Activated T-helper 2 cell treated with anti-CD3 and anti-CD28 coated beads, Interferon-gamma antibody, Interleukin-2, Interleukin-4, amounts not matched to agents 10 μg/mL and 5 μg/mL and 100 μg/mL, durations not matched to agents 14 hours and 24 hours and 36 hours (primary cell): ENCODE measurements around the gene PTPRJ. TPM values are rescaled to one million over a fixed set of nuclear protein-coding genes. Genes with fewer than 3 reads are reported as not detected.

Experiments used
- DNase-seq: peaks from one replicate; pipeline ENCODE4 v3.0.0; 2021; ENCODE audit warnings: low spot score
- H3K27ac Mint-ChIP-seq: one replicate; pipeline ENCODE4 v1.8.0; 2021; ENCODE audit warnings: mixed read lengths
- H3K27me3 Mint-ChIP-seq: one replicate; pipeline ENCODE4 v1.8.0; 2021; ENCODE audit warnings: low read depth, mixed read lengths
- H3K36me3 Mint-ChIP-seq: one replicate; pipeline ENCODE4 v1.8.0; 2021; ENCODE audit warnings: low read depth, mixed read lengths
- H3K4me1 Mint-ChIP-seq: one replicate; pipeline ENCODE4 v1.8.0; 2021; ENCODE audit warnings: low read depth, mixed read lengths
- H3K4me3 Mint-ChIP-seq: one replicate; pipeline ENCODE4 v1.8.0; 2021; ENCODE audit warnings: low read depth, mild to moderate bottlenecking, moderate library complexity, mixed read lengths
- H3K9me3 Mint-ChIP-seq: one replicate; pipeline ENCODE4 v1.8.0; 2021; ENCODE audit warnings: mixed read lengths
- intact Hi-C: fragments of 100-400 bp; cut with micrococcal nuclease; formaldehyde crosslinking; loops from one replicate; pipeline ENCODE4 v1.15.1; 2023
- total RNA-seq: library from RNA; stranded (reverse); gene quantifications from 2 replicates; pipeline ENCODE4 v1.2.3, GENCODE V29; 2022

Gene PTPRJ
- total RNA-seq, 1 donor from 2014 or later = 50.9 TPM

DNA sequence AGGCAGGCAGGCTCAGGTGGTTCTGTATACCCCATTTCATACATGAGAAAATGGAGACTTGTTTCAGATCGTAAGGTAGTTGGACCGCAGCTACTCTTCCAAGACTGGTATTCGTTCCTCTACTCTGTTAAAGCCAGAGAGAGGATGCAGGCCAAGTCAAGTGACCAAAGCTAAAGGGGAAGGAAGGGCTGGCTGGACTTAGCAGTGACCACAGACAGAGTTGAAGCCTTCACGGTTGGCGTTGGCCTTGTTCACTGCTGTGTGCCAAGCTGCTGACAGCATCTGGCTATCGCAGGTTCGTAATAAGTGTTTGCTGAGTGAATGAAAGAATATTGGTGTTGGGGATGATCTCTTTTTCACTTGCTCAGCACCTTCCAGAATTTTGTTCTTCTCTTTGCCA lies 64.2 kb downstream of the PTPRJ start:
- Mint-ChIP-seq H3K36me3 (peaks cover 38% of the 10 kb centered on the region), H3K27ac (peak overlapping the region; percentile 42), H3K9me3 (no peaks in the 10 kb centered on the region), H3K27me3 (no peaks in the 10 kb centered on the region), H3K4me1 (peaks cover 56% of the 10 kb centered on the region), H3K4me3 (no peak overlapping the region)
- DNase-seq = no peak
- intact Hi-C loops = no loop called here

DNA sequence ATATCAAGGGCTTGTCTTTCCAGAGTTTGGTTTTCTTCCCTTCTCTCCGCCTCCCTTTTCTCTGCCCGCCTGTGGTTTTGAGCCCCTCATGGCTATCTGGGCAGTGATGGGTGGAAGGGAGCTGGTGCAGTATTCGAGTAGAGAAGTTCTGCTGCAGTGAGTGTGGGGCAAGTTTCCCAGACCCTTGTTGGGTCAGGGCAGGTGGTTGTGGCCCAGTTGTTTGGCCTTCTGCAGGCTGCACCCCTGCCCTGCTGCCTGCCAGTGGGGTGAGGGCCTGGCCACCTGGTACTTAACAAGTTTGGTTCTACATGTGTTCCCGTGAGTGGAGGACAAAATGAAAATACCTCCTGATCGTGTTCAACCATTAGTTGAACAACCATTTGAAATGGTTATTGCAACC lies 65.2 kb downstream of the PTPRJ start:
- DNase-seq = no peak
- intact Hi-C loops = no loop called here
- Mint-ChIP-seq H3K27me3 (no peaks in the 10 kb centered on the region), H3K9me3 (no peaks in the 10 kb centered on the region), H3K4me3 (no peak overlapping the region), H3K36me3 (peaks cover 35% of the 10 kb centered on the region), H3K27ac (peak overlapping the region; percentile 50), H3K4me1 (peaks cover 63% of the 10 kb centered on the region)

DNA sequence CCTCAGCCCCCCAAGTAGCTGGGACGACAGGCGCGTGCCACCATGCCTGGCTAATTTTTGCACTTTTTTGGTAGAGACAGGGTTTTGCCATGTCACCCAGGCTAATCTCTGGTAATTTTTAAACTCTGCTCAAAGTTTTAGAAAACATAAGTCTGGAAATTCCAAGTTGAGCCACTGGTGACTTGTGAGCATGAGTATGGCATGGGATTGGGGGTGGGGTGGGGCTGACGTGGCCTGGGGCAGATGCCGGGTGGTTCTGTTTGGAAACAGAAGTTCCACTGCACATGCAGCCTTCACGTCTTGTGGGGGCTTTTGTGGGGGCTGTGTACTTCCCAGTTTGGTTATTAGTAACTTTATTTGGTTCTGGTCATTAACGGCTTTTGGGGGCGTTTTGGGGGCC lies 67.3 kb downstream of the PTPRJ start:
- Mint-ChIP-seq H3K27me3 (no peaks in the 10 kb centered on the region), H3K9me3 (no peaks in the 10 kb centered on the region), H3K27ac (no peak overlapping the region), H3K4me3 (no peak overlapping the region), H3K4me1 (peaks cover 69% of the 10 kb centered on the region), H3K36me3 (peaks cover 34% of the 10 kb centered on the region)
- intact Hi-C loops = no loop called here
- no peak for DNase-seq

DNA sequence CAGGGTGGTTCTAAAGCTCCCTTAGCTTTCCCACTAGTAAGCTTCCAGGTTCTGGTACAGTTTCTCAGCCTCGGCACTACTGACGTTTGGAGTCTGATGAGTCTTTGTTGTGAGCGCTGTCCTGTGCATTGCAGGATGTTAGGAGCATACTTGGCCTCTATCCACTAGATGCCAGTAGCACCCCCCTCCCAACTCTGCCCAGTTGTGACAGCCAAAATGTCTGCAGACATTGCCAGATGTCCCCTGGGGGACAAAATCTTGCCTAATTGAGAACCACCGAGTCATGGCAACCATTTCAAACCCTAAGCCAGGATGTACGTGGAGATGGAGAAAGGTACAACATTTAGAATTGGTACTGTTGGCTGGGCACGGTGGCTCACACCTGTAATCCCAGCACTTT lies 68.7 kb downstream of the PTPRJ start:
- H3K36me3 Mint-ChIP-seq = peaks cover 37% of the 10 kb centered on the region
- peaks cover 60% of the 10 kb centered on the region for H3K4me1 Mint-ChIP-seq
- no peak for DNase-seq
- no peaks in the 10 kb centered on the region for H3K27me3 Mint-ChIP-seq
- no peaks in the 10 kb centered on the region for H3K9me3 Mint-ChIP-seq
- H3K27ac Mint-ChIP-seq = no peak overlapping the region
- intact Hi-C loops = no loop called here
- no peak overlapping the region for H3K4me3 Mint-ChIP-seq

DNA sequence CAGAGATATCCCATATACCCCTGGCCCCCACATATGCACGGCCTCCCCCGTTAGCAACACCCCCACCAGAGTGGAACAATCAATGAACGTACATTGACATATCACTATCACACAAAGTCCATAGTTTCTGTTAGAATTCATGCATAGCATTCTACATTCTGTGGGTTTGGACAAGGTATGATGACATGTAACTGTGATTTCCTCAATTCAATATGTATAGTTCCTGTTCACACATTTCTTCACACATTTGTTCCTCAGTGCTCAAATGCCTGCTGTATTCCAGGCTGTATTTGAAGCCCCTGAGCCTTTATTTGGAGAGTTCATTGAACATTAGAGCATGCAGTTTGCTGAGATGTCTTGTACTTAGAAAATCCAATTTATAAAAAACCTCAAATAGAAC lies 69.9 kb downstream of the PTPRJ start:
- Mint-ChIP-seq H3K27me3 (no peaks in the 10 kb centered on the region), H3K27ac (peak overlapping the region; percentile 46), H3K36me3 (peaks cover 29% of the 10 kb centered on the region), H3K4me3 (no peak overlapping the region), H3K9me3 (no peaks in the 10 kb centered on the region), H3K4me1 (peaks cover 57% of the 10 kb centered on the region)
- intact Hi-C loops = no loop called here
- DNase-seq = no peak

DNA sequence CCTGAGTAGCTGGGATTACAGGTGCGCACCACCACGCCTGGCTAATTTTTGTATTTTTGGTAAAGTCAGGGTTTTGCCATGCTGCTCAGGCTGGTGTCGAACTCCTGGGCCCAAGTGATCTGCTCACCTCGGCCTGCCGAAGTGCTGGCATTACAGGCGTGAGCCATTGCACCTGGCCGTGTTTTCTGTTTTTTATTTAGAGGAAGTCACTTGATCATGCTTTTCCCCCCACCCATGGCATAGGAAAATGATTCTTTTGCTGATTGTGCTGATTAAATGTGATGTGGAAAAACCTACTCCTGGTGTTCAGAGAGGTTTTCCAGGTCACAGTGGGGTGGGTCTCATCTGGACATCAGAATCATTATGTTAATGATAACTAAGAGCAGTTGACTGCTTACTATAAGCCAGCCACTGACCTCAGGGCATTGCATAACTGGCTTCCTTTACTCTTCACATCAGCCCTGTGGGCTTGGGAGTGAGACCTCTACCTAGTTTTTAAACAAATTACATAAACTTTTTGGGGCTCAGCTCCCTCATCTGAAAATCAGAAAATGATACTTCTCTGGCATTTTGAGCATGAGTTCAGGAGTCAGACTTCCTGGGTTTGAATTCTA lies 71.0 kb downstream of the PTPRJ start:
- H3K36me3 Mint-ChIP-seq = peaks cover 24% of the 10 kb centered on the region
- intact Hi-C loops = no loop called here
- no peaks in the 10 kb centered on the region for H3K27me3 Mint-ChIP-seq
- no peaks in the 10 kb centered on the region for H3K9me3 Mint-ChIP-seq
- DNase-seq = no peak
- peaks cover 58% of the 10 kb centered on the region for H3K4me1 Mint-ChIP-seq
- H3K27ac Mint-ChIP-seq = peak overlapping the region; percentile 51
- H3K4me3 Mint-ChIP-seq = no peak overlapping the region

DNA sequence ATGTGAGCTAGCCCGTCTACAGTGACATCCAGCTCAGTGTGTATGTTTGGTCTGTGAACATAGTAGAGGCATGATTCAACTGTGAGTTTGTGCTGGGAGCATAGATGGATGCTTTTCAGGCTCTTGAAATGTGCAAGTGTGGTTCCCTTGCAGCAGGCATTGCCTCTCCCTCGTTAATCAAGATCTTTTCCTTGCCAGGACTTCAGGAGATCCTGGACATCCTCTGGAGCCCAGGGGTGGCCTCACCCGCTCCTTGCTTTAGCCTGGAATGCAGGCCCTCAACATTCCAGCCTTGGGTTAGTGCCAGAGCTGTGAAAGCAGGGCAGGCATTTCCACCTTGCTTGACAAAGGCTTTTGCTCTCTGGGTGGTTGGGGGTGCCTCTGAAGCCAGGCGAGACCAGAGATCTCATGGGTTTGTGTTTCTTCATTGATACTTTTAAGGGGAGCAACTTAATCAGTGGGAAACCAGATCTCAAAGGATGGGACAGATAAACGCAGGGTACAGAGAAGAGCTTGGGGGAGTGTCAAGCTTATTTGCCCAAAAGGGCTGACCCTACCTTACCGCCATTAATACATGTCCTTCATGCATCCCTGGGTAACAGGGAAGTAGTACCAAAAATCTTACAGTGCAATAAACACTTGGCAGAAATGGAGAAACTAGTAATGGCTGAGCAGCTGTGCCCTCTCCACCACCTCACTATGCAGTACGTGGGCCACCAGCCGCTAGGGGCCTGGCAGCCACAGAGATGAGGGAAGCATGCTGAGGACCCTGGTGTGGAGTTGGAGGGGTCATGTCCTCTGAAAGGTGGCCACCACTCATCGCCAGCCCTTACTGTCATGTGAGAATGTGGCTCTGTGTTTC lies 72.1 kb downstream of the PTPRJ start:
- intact Hi-C loops = no loop called here
- no peaks in the 10 kb centered on the region for H3K27me3 Mint-ChIP-seq
- DNase-seq = no peak
- no peak overlapping the region for H3K4me3 Mint-ChIP-seq
- H3K4me1 Mint-ChIP-seq = peaks cover 66% of the 10 kb centered on the region
- H3K9me3 Mint-ChIP-seq = no peaks in the 10 kb centered on the region
- peak overlapping the region; percentile 0 for H3K27ac Mint-ChIP-seq
- H3K36me3 Mint-ChIP-seq = peaks cover 25% of the 10 kb centered on the region

DNA sequence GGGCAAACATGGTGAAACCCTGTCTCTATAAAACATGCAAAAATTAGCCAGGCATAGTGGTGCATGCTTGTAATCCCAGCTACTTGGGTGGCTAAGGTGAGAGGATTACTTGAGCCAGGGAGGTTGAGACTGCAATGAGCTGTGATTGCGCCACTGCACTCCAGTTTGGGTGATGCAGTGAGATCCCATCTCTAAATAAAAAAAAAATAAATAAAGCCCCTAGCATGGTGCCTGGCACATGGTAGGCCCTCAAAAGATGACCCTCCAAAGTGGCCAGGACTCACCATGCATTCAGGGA lies 74.6 kb downstream of the PTPRJ start:
- Mint-ChIP-seq H3K9me3 (no peaks in the 10 kb centered on the region), H3K36me3 (peaks cover 21% of the 10 kb centered on the region), H3K27me3 (no peaks in the 10 kb centered on the region), H3K4me3 (no peak overlapping the region), H3K4me1 (peaks cover 78% of the 10 kb centered on the region), H3K27ac (peak overlapping the region; percentile 91)
- DNase-seq = no peak
- intact Hi-C loops = loop anchor here (1.0 to 5.0 kb wide), 10 partner anchors 18 to 193 kb away; no protein-coding TSS in a partner anchor

DNA sequence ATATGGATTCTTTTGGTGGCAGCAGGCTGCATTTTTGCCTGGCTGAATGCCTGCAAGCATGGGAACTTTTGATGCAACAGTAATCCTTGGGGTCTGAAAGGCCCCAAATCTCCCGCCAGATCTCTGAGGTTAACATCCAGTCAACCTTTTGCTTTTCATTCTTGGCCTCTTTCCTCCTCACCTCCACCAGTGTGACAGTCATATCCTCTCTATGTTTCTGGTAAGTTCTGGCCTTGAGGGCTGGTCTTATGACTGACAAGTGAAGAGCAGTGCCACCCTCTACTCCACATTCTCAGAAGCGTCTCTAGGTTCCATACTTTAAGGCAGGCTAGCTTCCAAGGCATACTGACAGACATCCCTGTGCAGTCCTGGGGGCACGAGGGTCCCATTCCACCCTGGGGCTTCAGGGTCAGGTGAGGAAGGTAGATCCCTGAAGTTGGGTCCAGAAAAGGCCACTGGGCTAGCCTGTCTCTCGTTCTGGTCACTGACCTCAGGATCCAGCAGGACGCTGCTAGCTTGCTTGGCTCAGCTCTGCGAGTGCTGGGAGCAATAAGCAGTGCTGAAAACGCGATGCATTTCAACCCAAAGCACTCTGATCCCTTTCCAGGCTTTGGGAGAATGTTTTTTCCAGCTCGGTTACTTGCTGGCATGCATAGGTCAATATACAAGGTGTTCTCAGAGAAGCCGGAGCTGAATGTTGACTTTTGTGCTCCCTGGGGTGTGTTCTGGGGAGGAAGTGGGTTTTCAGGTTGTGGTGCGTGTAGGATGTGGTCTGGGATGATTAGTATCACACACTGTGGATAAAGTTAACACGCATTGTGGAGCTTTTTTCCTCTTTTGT lies 75.2 kb downstream of the PTPRJ start:
- intact Hi-C loops = loop anchor here (1.0 to 5.0 kb wide), 10 partner anchors 18 to 193 kb away; no protein-coding TSS in a partner anchor
- peak; percentile 83 for DNase-seq
- no peaks in the 10 kb centered on the region for H3K27me3 Mint-ChIP-seq
- peak overlapping the region; percentile 91 for H3K27ac Mint-ChIP-seq
- peaks cover 80% of the 10 kb centered on the region for H3K4me1 Mint-ChIP-seq
- peaks cover 25% of the 10 kb centered on the region for H3K36me3 Mint-ChIP-seq
- H3K4me3 Mint-ChIP-seq = peak overlapping the region; percentile 23
- H3K9me3 Mint-ChIP-seq = no peaks in the 10 kb centered on the region

DNA sequence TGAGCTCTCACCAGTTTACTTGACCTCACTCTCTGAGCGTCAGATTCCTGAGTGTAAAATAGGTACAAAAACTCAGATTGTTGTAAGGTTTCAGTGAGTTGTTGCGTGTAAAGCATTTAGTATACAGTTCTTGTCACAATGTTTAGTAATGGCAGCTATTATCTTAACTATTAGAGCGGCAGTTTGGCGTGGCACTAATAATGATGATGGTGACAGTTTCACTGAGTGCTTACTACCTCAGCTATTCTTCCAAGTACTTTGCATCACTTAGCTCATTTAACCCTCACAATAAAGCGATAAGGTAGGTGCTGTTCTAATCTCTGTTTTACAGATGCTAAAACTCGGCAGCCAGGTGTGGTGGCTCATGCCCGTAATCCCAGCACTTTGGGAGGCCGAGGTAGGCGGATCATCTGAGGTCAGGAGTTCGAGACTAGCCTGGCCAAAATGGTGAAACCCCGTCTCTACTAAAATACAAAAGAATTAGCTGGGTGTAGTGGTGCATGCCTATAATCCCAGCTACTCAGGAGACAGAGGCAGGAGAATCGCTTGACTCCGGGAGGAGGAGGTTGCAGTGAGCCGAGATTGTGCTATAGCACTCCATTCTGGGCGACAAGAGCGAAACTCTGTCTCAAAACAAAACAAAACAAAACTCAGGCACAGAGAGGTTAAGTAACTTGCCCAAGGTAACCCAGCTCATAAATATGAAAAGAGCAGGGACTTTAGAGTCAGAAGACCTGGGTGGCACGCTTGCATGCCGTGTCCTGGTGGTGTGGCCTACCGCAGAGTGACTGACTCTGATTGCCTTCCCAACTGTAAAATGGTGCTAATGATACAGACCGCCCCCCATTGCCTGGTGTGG lies 76.2 kb downstream of the PTPRJ start:
- H3K36me3 Mint-ChIP-seq = peaks cover 33% of the 10 kb centered on the region
- peak overlapping the region; percentile 91 for H3K27ac Mint-ChIP-seq
- no peaks in the 10 kb centered on the region for H3K27me3 Mint-ChIP-seq
- peak overlapping the region; percentile 23 for H3K4me3 Mint-ChIP-seq
- peaks cover 83% of the 10 kb centered on the region for H3K4me1 Mint-ChIP-seq
- no peak for DNase-seq
- H3K9me3 Mint-ChIP-seq = no peaks in the 10 kb centered on the region
- intact Hi-C loops = loop anchor here (5.0 kb wide), 2 partner anchors 124 to 194 kb away; no protein-coding TSS in a partner anchor

DNA sequence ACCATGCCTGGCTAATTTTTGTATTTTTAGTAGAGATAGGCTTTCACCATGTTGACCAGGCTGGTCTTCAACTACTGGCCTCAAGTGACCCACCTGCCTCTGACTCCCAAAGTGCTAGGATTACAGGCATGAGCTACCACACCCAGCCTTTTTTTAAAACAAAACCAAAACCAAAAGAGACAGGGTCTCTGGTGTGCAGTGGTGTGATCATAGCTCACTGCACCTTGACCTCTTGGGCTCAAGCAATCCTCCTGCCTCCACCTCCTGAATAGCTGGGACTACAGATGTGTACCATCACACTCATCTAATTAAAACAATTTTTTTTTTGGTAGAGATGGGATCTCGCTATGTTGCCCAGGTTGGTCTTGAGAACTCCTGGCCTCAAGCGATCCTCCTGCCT lies 77.7 kb downstream of the PTPRJ start:
- intact Hi-C loops = loop anchor here (5.0 kb wide), 2 partner anchors 126 to 196 kb away; no protein-coding TSS in a partner anchor
- H3K4me3 Mint-ChIP-seq = peak overlapping the region; percentile 30
- H3K9me3 Mint-ChIP-seq = no peaks in the 10 kb centered on the region

DNA sequence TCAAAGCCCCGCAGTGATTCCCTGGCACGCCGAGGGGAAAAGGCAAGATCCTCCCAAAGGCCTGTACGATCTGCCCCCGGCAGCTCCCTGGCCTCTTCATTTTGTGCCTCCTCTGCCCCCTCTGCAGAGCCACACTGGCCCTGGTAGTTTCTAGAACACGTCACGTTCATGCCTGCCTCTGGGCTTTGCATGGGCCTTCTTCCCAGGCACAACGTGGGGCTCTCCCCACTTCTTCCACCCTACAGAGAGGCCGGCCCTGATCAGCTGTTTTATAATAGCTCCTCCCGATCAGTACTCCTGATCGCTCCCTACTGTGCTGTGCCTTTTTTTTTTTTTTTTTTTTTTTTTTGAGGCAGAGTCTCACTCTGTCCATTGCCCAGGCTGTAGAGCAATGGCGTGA lies 78.4 kb downstream of the PTPRJ start:
- H3K4me1 Mint-ChIP-seq = peaks cover 83% of the 10 kb centered on the region
- DNase-seq = no peak
- H3K36me3 Mint-ChIP-seq = peaks cover 39% of the 10 kb centered on the region
- peak overlapping the region; percentile 91 for H3K27ac Mint-ChIP-seq
- H3K4me3 Mint-ChIP-seq = peak overlapping the region; percentile 30
- intact Hi-C loops = loop anchor here (5.0 kb wide), 2 partner anchors 126 to 196 kb away; no protein-coding TSS in a partner anchor
- no peaks in the 10 kb centered on the region for H3K27me3 Mint-ChIP-seq
- no peaks in the 10 kb centered on the region for H3K9me3 Mint-ChIP-seq

More for the DNA sequence above, 77.7 kb downstream of the PTPRJ start:
- no peak for DNase-seq
- no peaks in the 10 kb centered on the region for H3K27me3 Mint-ChIP-seq
- H3K27ac Mint-ChIP-seq = peak overlapping the region; percentile 91
- H3K4me1 Mint-ChIP-seq = peaks cover 76% of the 10 kb centered on the region
- peaks cover 32% of the 10 kb centered on the region for H3K36me3 Mint-ChIP-seq
